ENCODE data around the gene RNF17.

The RNF17 gene

GRCh38 chr13:24842549-24843274 lies 78.7 kb downstream of the RNF17 start:
- H3K4me3 ChIP-seq (ENCODE audit: low read depth in 1 of 2, low read length in 2 of 2), result no peak overlapping the region
- no peak overlapping the region for H2AFZ ChIP-seq (ENCODE audit: low read depth, low read length)
- H3K36me3 ChIP-seq (ENCODE audit: insufficient read depth, low read length), result no peaks in the 10 kb centered on the region
- H3K27me3 ChIP-seq (ENCODE audit: insufficient read depth, low read length, poor library complexity), result peaks cover 8% of the 10 kb centered on the region
- no peaks in the 10 kb centered on the region for H3K79me2 ChIP-seq (ENCODE audit: insufficient read depth, low read length)
- ATAC-seq (ENCODE audit: insufficient read depth, low read depth) (no peak), DNase-seq (no peak)
- no peak overlapping the region for H3K27ac ChIP-seq (ENCODE audit: low read length)
- TF ChIP-seq CTCF (IDR thresholded peaks at IDR 0.05; ENCODE audit: borderline replicate concordance, extremely low read depth, low read length, poor library complexity, severe bottlenecking) (no peak), EZH2 (IDR thresholded peaks at IDR 0.05; ENCODE audit: borderline replicate concordance, low read depth, low read length, severe bottlenecking) (no peak)
- no peak overlapping the region for H3K9ac ChIP-seq (ENCODE audit: low read depth, low read length)
- no peaks in the 10 kb centered on the region for H3K4me1 ChIP-seq (ENCODE audit: insufficient read depth, low read length)
- H3K9me3 ChIP-seq (ENCODE audit: insufficient read depth, low read length, severe bottlenecking), result no peaks in the 10 kb centered on the region
- H3K4me2 ChIP-seq (ENCODE audit: insufficient read depth, low read length), result no peak overlapping the region
- no peaks in the 10 kb centered on the region for H4K20me1 ChIP-seq (ENCODE audit: insufficient read depth, low read length)

GRCh38 chr13:24851546-24851945 lies 87.6 kb downstream of the RNF17 start:
- TF ChIP-seq CTCF (IDR thresholded peaks at IDR 0.05; ENCODE audit: borderline replicate concordance, extremely low read depth, low read length, poor library complexity, severe bottlenecking), result no peak
- TF ChIP-seq EZH2 (IDR thresholded peaks at IDR 0.05; ENCODE audit: borderline replicate concordance, low read depth, low read length, severe bottlenecking), result no peak
- Histone ChIP-seq H4K20me1 (ENCODE audit: insufficient read depth, low read length) (no peaks in the 10 kb centered on the region), H3K4me2 (ENCODE audit: insufficient read depth, low read length) (no peak overlapping the region), H3K79me2 (ENCODE audit: insufficient read depth, low read length) (no peaks in the 10 kb centered on the region), H3K4me1 (ENCODE audit: insufficient read depth, low read length) (no peaks in the 10 kb centered on the region), H3K27ac (ENCODE audit: low read length) (no peak overlapping the region), H3K9ac (ENCODE audit: low read depth, low read length) (no peak overlapping the region), H3K4me3 (ENCODE audit: low read depth in 1 of 2, low read length in 2 of 2) (no peak overlapping the region), H3K36me3 (ENCODE audit: insufficient read depth, low read length) (no peaks in the 10 kb centered on the region), H2AFZ (ENCODE audit: low read depth, low read length) (no peak overlapping the region), H3K27me3 (ENCODE audit: insufficient read depth, low read length, poor library complexity) (peaks cover 4% of the 10 kb centered on the region), H3K9me3 (ENCODE audit: insufficient read depth, low read length, severe bottlenecking) (no peaks in the 10 kb centered on the region)
- no peak for ATAC-seq (ENCODE audit: insufficient read depth, low read depth)
- no peak for DNase-seq

- Histone ChIP-seq H3K36me3 (ENCODE audit: insufficient read depth, low read length) (no peaks in the 10 kb centered on the region), H3K9me3 (ENCODE audit: insufficient read depth, low read length, severe bottlenecking) (no peaks in the 10 kb centered on the region), H3K4me3 (ENCODE audit: low read depth in 1 of 2, low read length in 2 of 2) (no peak overlapping the region), H2AFZ (ENCODE audit: low read depth, low read length) (no peak overlapping the region), H3K79me2 (ENCODE audit: insufficient read depth, low read length) (no peaks in the 10 kb centered on the region), H4K20me1 (ENCODE audit: insufficient read depth, low read length) (no peaks in the 10 kb centered on the region), H3K27me3 (ENCODE audit: insufficient read depth, low read length, poor library complexity) (no peaks in the 10 kb centered on the region), H3K9ac (ENCODE audit: low read depth, low read length) (no peak overlapping the region), H3K27ac (ENCODE audit: low read length) (no peak overlapping the region), H3K4me2 (ENCODE audit: insufficient read depth, low read length) (no peak overlapping the region), H3K4me1 (ENCODE audit: insufficient read depth, low read length) (no peaks in the 10 kb centered on the region)
- DNase-seq (no peak), ATAC-seq (ENCODE audit: insufficient read depth, low read depth) (no peak)
- no peak for TF ChIP-seq CTCF (IDR thresholded peaks at IDR 0.05; ENCODE audit: borderline replicate concordance, extremely low read depth, low read length, poor library complexity, severe bottlenecking)
Measured at GRCh38 chr13:24854311-24854710, 90.3 kb downstream of the RNF17 start.

Measured in DND-41 (cell line).